ENCODE data around the gene PRKN. TPM values are rescaled to one million over a fixed set of nuclear protein-coding genes. Genes with fewer than 3 reads are reported as not detected.

The PRKN gene
- total RNA-seq, 1 experiment from 2014 or later: 2.0 TPM

DNA sequence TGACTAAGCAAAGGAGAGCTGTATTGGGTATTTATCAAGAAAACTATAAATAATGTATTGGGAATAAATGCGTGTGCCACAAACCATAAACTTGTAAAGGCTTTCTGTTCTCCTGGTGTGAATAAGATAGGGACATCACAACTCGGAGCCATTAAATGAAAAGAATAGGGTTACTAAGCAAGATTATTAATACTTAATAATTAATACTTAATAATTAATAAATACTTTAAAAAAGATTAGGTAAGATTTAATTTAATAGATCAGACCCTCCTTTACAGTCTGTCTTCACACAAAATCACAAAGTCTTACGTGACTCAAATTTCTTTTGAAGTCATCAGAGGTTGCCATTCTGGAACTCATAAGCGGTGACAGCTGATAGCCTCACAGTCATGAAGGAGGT lies 648.9 kb downstream of the PRKN start:
- H3K9me3 ChIP-seq (ENCODE audit: control insufficient read depth, low read depth, low read length): no peaks in the 10 kb centered on the region
- Mint-ChIP-seq H3K27me3 (ENCODE audit: low read depth) (no peaks in the 10 kb centered on the region; the same call in 1 of the 2 replicates), H3K9me3 (peaks cover 0 to 6% of the 10 kb centered on the region in 2 experiments; a peak in 3 of 5 replicates), H3K36me3 (ENCODE audit: insufficient read depth in 1 of 3, low read depth in 3 of 3) (peaks cover 0 to 8% (median 0%) of the 10 kb centered on the region in 3 experiments; a peak in 1 of 7 replicates), H3K4me3 (no peak overlapping the region), H3K4me1 (no peaks in the 10 kb centered on the region), H3K27ac (no peak overlapping the region)
- H3K79me2 ChIP-seq (ENCODE audit: insufficient read depth, low read length): no peaks in the 10 kb centered on the region
- DNase-seq: no peak
- H3K14ac ChIP-seq (ENCODE audit: insufficient read depth, low read length): no peak overlapping the region
- H2BK5ac ChIP-seq (ENCODE audit: insufficient read length, low read length): no peak overlapping the region
- H2BK120ac ChIP-seq (ENCODE audit: low read depth, low read length, poor library complexity, severe bottlenecking): no peak overlapping the region
- H3K4me1 ChIP-seq (ENCODE audit: insufficient read depth, low read length): no peaks in the 10 kb centered on the region
- H2BK20ac ChIP-seq (ENCODE audit: low read depth, low read length, poor library complexity, severe bottlenecking): no peak overlapping the region
- no peaks in the 10 kb centered on the region for H3K27me3 ChIP-seq (ENCODE audit: insufficient read depth, low read length)
- no peak overlapping the region for H3K56ac ChIP-seq (ENCODE audit: insufficient read length, low read depth, low read length)
- no peak overlapping the region for H2BK15ac ChIP-seq (ENCODE audit: low read depth, low read length)
- no peak overlapping the region for H3K4me2 ChIP-seq (ENCODE audit: insufficient read depth, insufficient read length, low read length)
- H3K18ac ChIP-seq (ENCODE audit: insufficient read length, low read depth, low read length): no peak overlapping the region
- no peak overlapping the region for H3K9ac ChIP-seq (ENCODE audit: extremely low read depth, insufficient read length, low read length)
- no CpG with 5 or more reads among the region's 4 CpGs for WGBS (ENCODE audit: extremely low coverage, insufficient read length, low lambda C conversion rate)
- no peak overlapping the region for H3K27ac ChIP-seq (ENCODE audit: insufficient read length, low read depth, low read length)
- H3K79me1 ChIP-seq (ENCODE audit: insufficient read depth, low read depth, low read length, poor library complexity, severe bottlenecking): no peaks in the 10 kb centered on the region
- H3K4ac ChIP-seq (ENCODE audit: low read depth, low read length): no peak overlapping the region
- H3T11ph ChIP-seq (ENCODE audit: low read length): no peak overlapping the region
- no peak overlapping the region for H4K91ac ChIP-seq (ENCODE audit: insufficient read length, low read depth, low read length)
- no peaks in the 10 kb centered on the region for H4K20me1 ChIP-seq (ENCODE audit: control insufficient read depth, insufficient read depth, insufficient read length)
- H4K8ac ChIP-seq (replicated peaks; ENCODE audit: insufficient read length, low read depth, low read length): no peak overlapping the region
- H2AFZ ChIP-seq (ENCODE audit: low read length): no peak overlapping the region
- no peak overlapping the region for H2AK5ac ChIP-seq (ENCODE audit: insufficient read length, low read length)
- no peak overlapping the region for H3K23ac ChIP-seq (ENCODE audit: insufficient read length, low read depth, low read length)
- H4K5ac ChIP-seq (ENCODE audit: insufficient read length, low read depth, low read length): no peak overlapping the region
- no peaks in the 10 kb centered on the region for H3K23me2 ChIP-seq (ENCODE audit: insufficient read length, low read depth, low read length, poor library complexity, severe bottlenecking)
- H2BK12ac ChIP-seq (ENCODE audit: insufficient read length, low read depth, low read length): no peak overlapping the region
- TF ChIP-seq, protein P1, sequence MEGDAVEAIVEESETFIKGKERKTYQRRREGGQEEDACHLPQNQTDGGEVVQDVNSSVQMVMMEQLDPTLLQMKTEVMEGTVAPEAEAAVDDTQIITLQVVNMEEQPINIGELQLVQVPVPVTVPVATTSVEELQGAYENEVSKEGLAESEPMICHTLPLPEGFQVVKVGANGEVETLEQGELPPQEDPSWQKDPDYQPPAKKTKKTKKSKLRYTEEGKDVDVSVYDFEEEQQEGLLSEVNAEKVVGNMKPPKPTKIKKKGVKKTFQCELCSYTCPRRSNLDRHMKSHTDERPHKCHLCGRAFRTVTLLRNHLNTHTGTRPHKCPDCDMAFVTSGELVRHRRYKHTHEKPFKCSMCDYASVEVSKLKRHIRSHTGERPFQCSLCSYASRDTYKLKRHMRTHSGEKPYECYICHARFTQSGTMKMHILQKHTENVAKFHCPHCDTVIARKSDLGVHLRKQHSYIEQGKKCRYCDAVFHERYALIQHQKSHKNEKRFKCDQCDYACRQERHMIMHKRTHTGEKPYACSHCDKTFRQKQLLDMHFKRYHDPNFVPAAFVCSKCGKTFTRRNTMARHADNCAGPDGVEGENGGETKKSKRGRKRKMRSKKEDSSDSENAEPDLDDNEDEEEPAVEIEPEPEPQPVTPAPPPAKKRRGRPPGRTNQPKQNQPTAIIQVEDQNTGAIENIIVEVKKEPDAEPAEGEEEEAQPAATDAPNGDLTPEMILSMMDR (conservative IDR thresholded peaks at IDR 0.05): no peak
